GM12873 (cell line): ENCODE data around the gene CTIF.

Experiments used
- CTCF ChIP-seq: IDR thresholded peaks from 2 replicates; pipeline ENCODE4 v1.5.1; 2012; ENCODE audit warnings: low read depth, mild to moderate bottlenecking, moderate library complexity, low read length, control low read depth; ENCODE audit not compliant: insufficient read depth; ENCODE audit errors: missing control alignments

The CTIF gene

DNA sequence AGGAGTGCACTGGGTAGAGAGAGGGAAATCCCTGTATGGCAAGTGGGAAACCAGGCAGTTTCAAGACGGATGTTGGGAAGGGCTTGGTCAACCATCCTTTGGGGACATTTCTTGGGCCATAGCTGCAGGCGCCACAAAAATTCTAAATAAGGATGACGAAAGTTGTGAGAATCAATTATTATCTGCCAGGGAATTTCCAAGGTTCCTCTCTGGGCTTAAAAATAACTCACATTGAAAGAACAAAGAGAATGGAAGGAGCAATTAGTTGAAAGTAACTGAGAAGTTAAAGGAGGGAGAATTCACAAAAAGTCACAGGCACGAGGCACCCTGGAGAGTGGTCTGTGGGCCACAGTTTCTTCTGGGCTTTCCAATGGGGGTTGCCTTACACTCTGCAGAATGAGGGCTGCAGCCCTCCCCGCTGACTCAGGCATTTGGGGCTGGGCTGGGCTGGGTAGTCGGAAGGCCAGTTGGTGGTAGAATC, 216.2 kb downstream of the CTIF start:
- TF ChIP-seq CTCF, result no peak

GRCh38 chr18:48756511-48757226, 217.8 kb downstream of the CTIF start:
- no peak for TF ChIP-seq CTCF

- no peak for TF ChIP-seq CTCF
These were observed 218.5 kb downstream of the CTIF start for GRCh38 chr18:48757367-48757766.

GRCh38 chr18:48757906-48758305, 219.1 kb downstream of the CTIF start:
- no peak for TF ChIP-seq CTCF

DNA sequence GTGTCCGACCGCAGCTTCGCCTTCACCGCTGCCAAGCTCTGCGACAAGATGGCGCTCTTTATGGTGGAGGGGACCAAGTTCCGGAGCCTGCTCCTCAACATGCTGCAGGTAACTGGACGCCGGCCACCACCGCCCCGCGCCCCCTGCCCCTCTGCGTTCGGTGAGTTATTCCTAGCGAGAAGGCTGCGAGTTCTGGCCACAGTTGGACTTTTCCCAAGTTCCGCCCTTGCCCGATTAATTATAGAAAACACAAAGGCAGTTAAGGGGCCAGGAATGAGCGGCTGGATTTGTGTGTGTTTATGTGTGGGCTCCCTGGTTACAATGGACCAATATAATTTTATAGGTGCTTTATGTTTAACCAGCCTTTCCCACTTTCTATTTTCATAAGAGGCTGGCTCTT, 222.8 kb downstream of the CTIF start:
- TF ChIP-seq CTCF, result no peak

DNA sequence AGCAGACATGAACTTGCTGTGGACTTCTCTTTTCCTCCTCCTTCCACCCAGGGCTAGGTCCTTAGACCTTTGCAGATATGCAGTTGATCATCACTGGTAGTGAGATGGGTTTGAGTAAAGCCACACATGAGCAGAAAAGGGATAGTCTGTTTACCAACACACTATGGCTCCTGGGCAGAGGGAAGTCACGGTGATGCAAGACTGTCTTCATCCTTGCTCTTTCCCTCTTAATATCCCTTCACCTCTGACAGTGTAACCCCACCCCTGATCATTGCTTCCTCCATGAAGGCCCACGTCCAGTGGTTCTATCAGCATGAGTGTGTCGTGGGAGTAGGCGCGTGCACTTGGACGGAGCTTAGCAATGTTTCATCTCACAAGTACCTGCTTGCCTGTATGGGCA, 223.2 kb downstream of the CTIF start:
- no peak for TF ChIP-seq CTCF

DNA sequence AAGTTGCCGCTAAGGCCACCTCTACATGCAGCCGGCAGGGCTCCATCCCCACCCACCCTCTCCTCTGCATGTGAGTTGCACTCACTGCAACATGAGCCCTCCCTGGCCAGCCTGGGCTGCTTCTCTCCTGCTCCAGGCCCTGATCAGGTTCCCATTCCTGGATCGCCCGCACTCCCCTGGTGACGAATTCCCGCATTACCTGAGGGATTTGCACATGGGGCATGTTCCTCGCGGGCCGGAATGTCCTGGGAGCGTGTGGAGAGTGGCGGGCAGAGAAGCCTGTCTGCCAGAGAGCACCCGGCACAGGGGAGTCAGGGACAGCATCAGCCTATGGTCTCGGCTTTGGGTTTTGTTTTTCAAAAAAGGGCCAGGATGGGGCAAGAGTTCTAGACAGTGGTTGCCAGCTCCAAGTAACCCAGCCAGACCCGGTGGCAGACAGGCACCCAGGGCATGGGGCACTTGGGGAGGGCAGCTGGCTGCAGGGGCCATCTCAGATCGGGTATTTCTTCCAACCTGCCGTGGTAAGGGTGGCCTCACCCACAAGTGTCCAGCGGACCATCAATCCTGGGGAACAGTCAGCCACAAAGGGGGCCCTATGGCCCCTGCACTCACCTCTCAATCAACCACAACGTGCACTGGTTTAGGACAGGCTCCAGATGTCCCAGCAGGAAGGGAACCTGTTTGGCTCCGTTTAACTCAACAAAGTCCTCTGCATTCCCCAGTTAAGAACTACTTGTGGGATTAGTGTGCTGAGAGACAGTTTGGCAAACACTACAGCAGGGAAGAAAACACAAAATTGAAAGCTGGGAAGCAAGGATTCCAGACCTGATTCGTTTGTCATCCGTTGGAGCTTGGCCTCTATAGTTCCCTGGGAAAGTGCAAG, 224.2 kb downstream of the CTIF start:
- no peak for TF ChIP-seq CTCF
